Fibroblast of lung (primary cell): ENCODE data around the gene LMNTD2.

Source experiments
- CTCF ChIP-seq, 2 donors: IDR thresholded peaks in 1 of 2; conservative IDR thresholded peaks in 1 of 2; 1 replicate in 1 of 2; 2 replicates in 1 of 2; pipeline ENCODE4 v1.5.1; 2011 to 2012; ENCODE audit warnings: low read length in 2 of 2, control low read depth in 1 of 2, inconsistent platforms in 1 of 2, low read depth in 1 of 2, mild to moderate bottlenecking in 1 of 2
- EZH2 ChIP-seq: IDR thresholded peaks from 2 replicates; pipeline ENCODE4 v1.5.1; 2012; ENCODE audit warnings: low read length, control low read depth, mild to moderate bottlenecking; ENCODE audit errors: missing control alignments

- peak; percentile 29 to 48 for TF ChIP-seq CTCF (conservative IDR thresholded peaks at IDR 0.05 in 1 of 2, IDR thresholded peaks at IDR 0.05 in 1 of 2; ENCODE audit: low read depth in 1 of 2, low read length in 2 of 2)
- no peak for TF ChIP-seq EZH2
These were observed 5.9 kb downstream of the LMNTD2 start for GRCh38 chr11:554428-555226.
